HEK293 (cell line): ENCODE data around the gene L3MBTL3.

Source experiments
- CTCF ChIA-PET: fragments of 350-600 bp; formaldehyde crosslinking; extraction: SDS; loops from one replicate; lab custom pipeline; 2021; ENCODE audit warnings: antibody characterized with exemption; lab: Yijun Ruan, JAX
- POLR2A ChIA-PET: fragments of 300-600 bp; formaldehyde crosslinking; extraction: SDS; loops from one replicate; lab custom pipeline; 2020; ENCODE audit warnings: antibody characterized with exemption, inconsistent platforms; lab: Yijun Ruan, JAX
- H3K27ac ChIP-seq: fragments of 200-500 bp; sonication (Bioruptor generic); 2 replicates; pipeline ENCODE4 v1.5.1; 2014; ENCODE audit warnings: low read depth, low read length, control low read depth, inconsistent platforms; ENCODE audit errors: extremely low read depth
- H3K36me3 ChIP-seq, 2 experiments: fragments of 200-500 bp in 1 of 2; sonication (Bioruptor generic) in 1 of 2; 1 replicate in 1 of 2; 2 replicates in 1 of 2; pipeline ENCODE4 v1.5.1; 2014 to 2017; ENCODE audit warnings: inconsistent platforms in 2 of 2, low read length in 2 of 2; ENCODE audit not compliant: control insufficient read depth in 2 of 2, insufficient read depth in 1 of 2
- H3K4me1 ChIP-seq: fragments of 200-500 bp; sonication (Bioruptor generic); 2 replicates; pipeline ENCODE4 v1.5.1; 2014; ENCODE audit warnings: mild to moderate bottlenecking, low read length, inconsistent platforms; ENCODE audit not compliant: control insufficient read depth, insufficient read depth
- H3K4me3 ChIP-seq: 2 replicates; pipeline ENCODE4 v1.5.1; 2011; ENCODE audit warnings: low read depth, mild to moderate bottlenecking, control low read depth, low read length, moderate library complexity
- H3K9me3 ChIP-seq: fragments of 200-500 bp; sonication (Bioruptor generic); 2 replicates; pipeline ENCODE4 v1.5.1; 2014; ENCODE audit warnings: low read depth, low read length, inconsistent platforms; ENCODE audit not compliant: control insufficient read depth, insufficient read depth
- HOXC10 ChIP-seq: sonication (generic); formaldehyde crosslinking; IDR thresholded peaks from 2 replicates; pipeline ENCODE4 v1.8.1; 2023; ENCODE audit warnings: mild to moderate bottlenecking, missing genetic modification reagents
- IKZF3 ChIP-seq: fragments of 450-650 bp; IDR thresholded peaks from 2 replicates; pipeline ENCODE4 v1.5.0; 2018; ENCODE audit warnings: missing biosample characterization, mild to moderate bottlenecking, missing genetic modification characterization, moderate library complexity
- KLF7 ChIP-seq: fragments of 450-650 bp; formaldehyde crosslinking; IDR thresholded peaks from 2 replicates; pipeline ENCODE4 v1.5.1; 2016; ENCODE audit warnings: missing biosample characterization, missing genetic modification characterization, borderline replicate concordance
- MZF1 ChIP-seq: fragments of 450-650 bp; formaldehyde crosslinking; IDR thresholded peaks from 2 replicates; pipeline ENCODE4 v1.5.1; 2017; ENCODE audit warnings: missing biosample characterization, missing genetic modification characterization, borderline replicate concordance
- ZFHX2 ChIP-seq: fragments of 450-650 bp; formaldehyde crosslinking; conservative IDR thresholded peaks from 2 replicates; pipeline ENCODE4 v1.5.1; 2016; ENCODE audit warnings: missing biosample characterization, missing genetic modification characterization
- ZFP37 ChIP-seq: fragments of 450-650 bp; formaldehyde crosslinking; IDR thresholded peaks from 2 replicates; pipeline ENCODE4 v1.5.1; 2016; ENCODE audit warnings: missing biosample characterization, missing genetic modification characterization
- ZNF121 ChIP-seq: fragments of 450-650 bp; formaldehyde crosslinking; IDR thresholded peaks from 2 replicates; pipeline ENCODE4 v1.5.1; 2016; ENCODE audit warnings: missing biosample characterization, missing genetic modification characterization
- ZNF146 ChIP-seq: fragments of 450-650 bp; formaldehyde crosslinking; IDR thresholded peaks from 2 replicates; pipeline ENCODE4 v1.5.1; 2016; ENCODE audit warnings: missing biosample characterization, missing genetic modification characterization
- ZNF175 ChIP-seq: fragments of 450-650 bp; formaldehyde crosslinking; IDR thresholded peaks from 2 replicates; pipeline ENCODE4 v1.5.1; 2016; ENCODE audit warnings: missing biosample characterization, missing genetic modification characterization
- ZNF214 ChIP-seq: fragments of 450-650 bp; formaldehyde crosslinking; IDR thresholded peaks from 2 replicates; pipeline ENCODE4 v1.5.1; 2017; ENCODE audit warnings: missing biosample characterization, mild to moderate bottlenecking, missing genetic modification characterization, borderline replicate concordance
- ZNF404 ChIP-seq: fragments of 450-650 bp; formaldehyde crosslinking; IDR thresholded peaks from 2 replicates; pipeline ENCODE4 v1.5.1; 2017; ENCODE audit warnings: missing biosample characterization, missing genetic modification characterization
- ZNF423 ChIP-seq: fragments of 450-650 bp; formaldehyde crosslinking; IDR thresholded peaks from 2 replicates; pipeline ENCODE4 v1.5.1; 2016; ENCODE audit warnings: missing biosample characterization, missing genetic modification characterization
- ZNF560 ChIP-seq: fragments of 450-650 bp; formaldehyde crosslinking; IDR thresholded peaks from 2 replicates; pipeline ENCODE4 v1.5.1; 2017; ENCODE audit warnings: missing biosample characterization, missing genetic modification characterization, borderline replicate concordance
- ZNF626 ChIP-seq: fragments of 450-650 bp; sonication (Bioruptor Pico); formaldehyde crosslinking; IDR thresholded peaks from 2 replicates; pipeline ENCODE4 v1.5.1; 2018; ENCODE audit warnings: missing biosample characterization, missing genetic modification characterization, inconsistent platforms
- ZNF629 ChIP-seq: fragments of 450-650 bp; formaldehyde crosslinking; IDR thresholded peaks from 2 replicates; pipeline ENCODE4 v1.5.1; 2017; ENCODE audit warnings: missing biosample characterization, missing genetic modification characterization
- ZNF777 ChIP-seq: fragments of 450-650 bp; formaldehyde crosslinking; IDR thresholded peaks from 2 replicates; pipeline ENCODE4 v1.5.1; 2017; ENCODE audit warnings: missing biosample characterization, missing genetic modification characterization, borderline replicate concordance
- ZNF791 ChIP-seq: fragments of 450-650 bp; formaldehyde crosslinking; IDR thresholded peaks from 2 replicates; pipeline ENCODE4 v1.5.1; 2016; ENCODE audit warnings: missing biosample characterization, missing genetic modification characterization
- ZXDB ChIP-seq: fragments of 450-650 bp; formaldehyde crosslinking; IDR thresholded peaks from 2 replicates; pipeline ENCODE4 v1.5.1; 2016; ENCODE audit warnings: missing biosample characterization, missing genetic modification characterization
- TF ChIP-seq, protein P1 (sequence below): fragments of 450-650 bp; formaldehyde crosslinking; IDR thresholded peaks from 2 replicates; pipeline ENCODE4 v1.5.1; 2016; ENCODE audit warnings: missing biosample characterization, missing genetic modification characterization
- TF ChIP-seq, protein P2 (sequence below): fragments of 450-650 bp; formaldehyde crosslinking; IDR thresholded peaks from 2 replicates; pipeline ENCODE4 v1.5.1; 2016; ENCODE audit warnings: missing biosample characterization, missing genetic modification characterization
- TF ChIP-seq, protein P3 (sequence below): fragments of 450-650 bp; formaldehyde crosslinking; IDR thresholded peaks from 2 replicates; pipeline ENCODE4 v1.5.1; 2017; ENCODE audit warnings: missing biosample characterization, mild to moderate bottlenecking, missing genetic modification characterization, moderate library complexity
- TF ChIP-seq, protein P4 (sequence below): fragments of 450-650 bp; formaldehyde crosslinking; IDR thresholded peaks from 2 replicates; pipeline ENCODE4; 2016; ENCODE audit warnings: missing biosample characterization, missing genetic modification characterization
- TF ChIP-seq, protein P5 (sequence below): fragments of 450-650 bp; formaldehyde crosslinking; IDR thresholded peaks from 2 replicates; pipeline ENCODE4 v1.5.1; 2016; ENCODE audit warnings: missing biosample characterization, missing genetic modification characterization
- TF ChIP-seq, protein P6 (sequence below): fragments of 450-650 bp; formaldehyde crosslinking; IDR thresholded peaks from 2 replicates; pipeline ENCODE4 v1.5.1; 2016; ENCODE audit warnings: missing biosample characterization, missing genetic modification characterization, low read depth

The L3MBTL3 gene

DNA sequence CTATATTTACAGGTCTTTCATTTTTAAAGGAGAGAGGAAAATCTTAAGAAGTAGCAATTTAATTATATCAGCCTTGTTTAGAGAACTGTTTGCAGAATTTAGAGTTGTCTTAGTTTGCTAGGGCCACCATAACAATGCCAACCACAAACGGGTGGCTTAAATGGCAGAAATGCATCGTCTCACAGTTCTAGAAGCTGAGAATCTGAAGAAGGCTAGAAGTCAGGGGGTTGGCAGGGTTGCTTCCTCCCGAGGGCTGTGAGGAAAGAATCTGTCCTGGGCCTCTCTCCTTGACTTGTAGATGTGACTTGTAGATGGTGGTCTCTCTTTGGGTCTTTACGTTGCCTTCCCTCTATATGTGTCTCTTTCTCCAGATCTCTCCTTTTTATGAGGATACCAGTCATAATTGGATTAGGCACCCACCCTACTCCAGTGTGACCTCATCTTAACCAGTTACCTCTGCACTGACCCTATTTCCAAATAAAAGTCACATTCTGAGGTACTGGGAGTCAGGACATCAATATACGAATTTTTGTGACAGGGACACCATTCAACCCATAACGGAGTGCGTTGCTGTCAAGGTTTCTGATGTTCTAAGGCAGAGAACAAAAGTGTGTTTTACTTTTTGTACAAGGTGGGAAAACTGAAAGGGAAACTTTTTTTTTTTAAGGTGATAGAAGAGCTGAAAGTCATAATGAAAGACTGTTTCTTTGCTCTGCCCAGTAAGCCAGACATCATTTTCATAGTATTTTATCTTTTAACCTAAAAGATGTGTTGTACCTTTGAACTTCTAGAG lies 119.9 kb downstream of the L3MBTL3 start (continued):
- TF ChIP-seq MZF1 (tag by site-specific recombination) (no peak), ZNF626 (tag by site-specific recombination) (no peak), ZNF214 (tag by site-specific recombination) (no peak), ZXDB (no peak)
- TF ChIP-seq, protein P1, sequence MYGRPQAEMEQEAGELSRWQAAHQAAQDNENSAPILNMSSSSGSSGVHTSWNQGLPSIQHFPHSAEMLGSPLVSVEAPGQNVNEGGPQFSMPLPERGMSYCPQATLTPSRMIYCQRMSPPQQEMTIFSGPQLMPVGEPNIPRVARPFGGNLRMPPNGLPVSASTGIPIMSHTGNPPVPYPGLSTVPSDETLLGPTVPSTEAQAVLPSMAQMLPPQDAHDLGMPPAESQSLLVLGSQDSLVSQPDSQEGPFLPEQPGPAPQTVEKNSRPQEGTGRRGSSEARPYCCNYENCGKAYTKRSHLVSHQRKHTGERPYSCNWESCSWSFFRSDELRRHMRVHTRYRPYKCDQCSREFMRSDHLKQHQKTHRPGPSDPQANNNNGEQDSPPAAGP (tag by site-specific recombination), result no peak

DNA sequence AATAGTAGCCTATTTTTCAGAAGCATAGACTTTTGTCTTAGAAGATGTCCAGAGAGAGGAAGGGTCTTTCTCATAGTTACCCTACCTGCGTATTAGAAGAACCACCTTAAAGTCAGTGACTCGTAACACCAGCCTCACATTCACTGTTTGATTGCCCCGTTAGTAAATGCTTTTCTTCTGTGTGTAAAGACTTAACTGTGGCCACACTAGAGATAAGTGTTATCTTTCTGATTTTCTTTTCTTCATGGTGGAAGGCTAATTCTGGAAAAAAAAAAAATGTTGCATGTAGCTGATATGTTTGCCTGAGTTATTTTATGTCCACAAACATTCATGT lies 120.5 kb downstream of the L3MBTL3 start:
- Histone ChIP-seq H3K9me3 (no peaks in the 10 kb centered on the region), H3K27ac (no peak overlapping the region), H3K4me1 (no peaks in the 10 kb centered on the region), H3K4me3 (no peak overlapping the region), H3K36me3 (peaks cover 0 to 43% of the 10 kb centered on the region in 2 experiments; a peak in 2 of 3 replicates)
- TF ChIP-seq ZFHX2 (tag by site-specific recombination), result no peak
- no peak for TF ChIP-seq ZNF146 (tag by site-specific recombination)
- TF ChIP-seq ZNF121 (tag by site-specific recombination), result no peak
- TF ChIP-seq, protein P2, sequence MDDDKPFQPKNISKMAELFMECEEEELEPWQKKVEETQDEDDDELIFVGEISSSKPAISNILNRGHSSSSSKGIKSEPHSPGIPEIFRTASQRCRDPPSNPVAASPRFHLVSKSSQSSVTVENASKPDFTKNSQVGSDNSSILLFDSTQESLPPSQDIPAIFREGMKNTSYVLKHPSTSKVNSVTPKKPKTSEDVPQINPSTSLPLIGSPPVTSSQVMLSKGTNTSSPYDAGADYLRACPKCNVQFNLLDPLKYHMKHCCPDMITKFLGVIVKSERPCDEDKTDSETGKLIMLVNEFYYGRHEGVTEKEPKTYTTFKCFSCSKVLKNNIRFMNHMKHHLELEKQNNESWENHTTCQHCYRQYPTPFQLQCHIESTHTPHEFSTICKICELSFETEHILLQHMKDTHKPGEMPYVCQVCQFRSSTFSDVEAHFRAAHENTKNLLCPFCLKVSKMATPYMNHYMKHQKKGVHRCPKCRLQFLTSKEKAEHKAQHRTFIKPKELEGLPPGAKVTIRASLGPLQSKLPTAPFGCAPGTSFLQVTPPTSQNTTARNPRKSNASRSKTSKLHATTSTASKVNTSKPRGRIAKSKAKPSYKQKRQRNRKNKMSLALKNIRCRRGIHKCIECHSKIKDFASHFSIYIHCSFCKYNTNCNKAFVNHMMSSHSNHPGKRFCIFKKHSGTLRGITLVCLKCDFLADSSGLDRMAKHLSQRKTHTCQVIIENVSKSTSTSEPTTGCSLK (tag by site-specific recombination), result no peak
- no peak for TF ChIP-seq ZFP37 (tag by site-specific recombination)
- TF ChIP-seq KLF7 (tag by site-specific recombination), result no peak
- TF ChIP-seq, protein P3, sequence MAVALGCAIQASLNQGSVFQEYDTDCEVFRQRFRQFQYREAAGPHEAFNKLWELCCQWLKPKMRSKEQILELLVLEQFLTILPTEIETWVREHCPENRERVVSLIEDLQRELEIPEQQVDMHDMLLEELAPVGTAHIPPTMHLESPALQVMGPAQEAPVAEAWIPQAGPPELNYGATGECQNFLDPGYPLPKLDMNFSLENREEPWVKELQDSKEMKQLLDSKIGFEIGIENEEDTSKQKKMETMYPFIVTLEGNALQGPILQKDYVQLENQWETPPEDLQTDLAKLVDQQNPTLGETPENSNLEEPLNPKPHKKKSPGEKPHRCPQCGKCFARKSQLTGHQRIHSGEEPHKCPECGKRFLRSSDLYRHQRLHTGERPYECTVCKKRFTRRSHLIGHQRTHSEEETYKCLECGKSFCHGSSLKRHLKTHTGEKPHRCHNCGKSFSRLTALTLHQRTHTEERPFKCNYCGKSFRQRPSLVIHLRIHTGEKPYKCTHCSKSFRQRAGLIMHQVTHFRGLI (tag by site-specific recombination), result no peak
- TF ChIP-seq ZNF560, result no peak
- no peak for TF ChIP-seq ZNF777 (tag by site-specific recombination)
- TF ChIP-seq ZNF791 (tag by site-specific recombination), result no peak
- TF ChIP-seq IKZF3, result no peak
- TF ChIP-seq, protein P4, sequence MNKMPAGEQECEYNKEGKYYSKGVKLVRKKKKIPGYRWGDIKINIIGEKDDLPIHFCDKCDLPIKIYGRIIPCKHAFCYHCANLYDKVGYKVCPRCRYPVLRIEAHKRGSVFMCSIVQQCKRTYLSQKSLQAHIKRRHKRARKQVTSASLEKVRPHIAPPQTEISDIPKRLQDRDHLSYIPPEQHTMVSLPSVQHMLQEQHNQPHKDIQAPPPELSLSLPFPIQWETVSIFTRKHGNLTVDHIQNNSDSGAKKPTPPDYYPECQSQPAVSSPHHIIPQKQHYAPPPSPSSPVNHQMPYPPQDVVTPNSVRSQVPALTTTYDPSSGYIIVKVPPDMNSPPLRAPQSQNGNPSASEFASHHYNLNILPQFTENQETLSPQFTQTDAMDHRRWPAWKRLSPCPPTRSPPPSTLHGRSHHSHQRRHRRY (tag by site-specific recombination), result no peak
- TF ChIP-seq, protein P5, sequence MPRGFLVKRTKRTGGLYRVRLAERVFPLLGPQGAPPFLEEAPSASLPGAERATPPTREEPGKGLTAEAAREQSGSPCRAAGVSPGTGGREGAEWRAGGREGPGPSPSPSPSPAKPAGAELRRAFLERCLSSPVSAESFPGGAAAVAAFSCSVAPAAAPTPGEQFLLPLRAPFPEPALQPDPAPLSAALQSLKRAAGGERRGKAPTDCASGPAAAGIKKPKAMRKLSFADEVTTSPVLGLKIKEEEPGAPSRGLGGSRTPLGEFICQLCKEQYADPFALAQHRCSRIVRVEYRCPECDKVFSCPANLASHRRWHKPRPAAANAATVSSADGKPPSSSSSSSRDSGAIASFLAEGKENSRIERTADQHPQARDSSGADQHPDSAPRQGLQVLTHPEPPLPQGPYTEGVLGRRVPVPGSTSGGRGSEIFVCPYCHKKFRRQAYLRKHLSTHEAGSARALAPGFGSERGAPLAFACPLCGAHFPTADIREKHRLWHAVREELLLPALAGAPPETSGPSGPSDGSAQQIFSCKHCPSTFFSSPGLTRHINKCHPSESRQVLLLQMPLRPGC (tag by site-specific recombination), result no peak
- TF ChIP-seq ZNF629 (tag by site-specific recombination), result no peak
- no peak for TF ChIP-seq ZNF423
- TF ChIP-seq, protein P6, sequence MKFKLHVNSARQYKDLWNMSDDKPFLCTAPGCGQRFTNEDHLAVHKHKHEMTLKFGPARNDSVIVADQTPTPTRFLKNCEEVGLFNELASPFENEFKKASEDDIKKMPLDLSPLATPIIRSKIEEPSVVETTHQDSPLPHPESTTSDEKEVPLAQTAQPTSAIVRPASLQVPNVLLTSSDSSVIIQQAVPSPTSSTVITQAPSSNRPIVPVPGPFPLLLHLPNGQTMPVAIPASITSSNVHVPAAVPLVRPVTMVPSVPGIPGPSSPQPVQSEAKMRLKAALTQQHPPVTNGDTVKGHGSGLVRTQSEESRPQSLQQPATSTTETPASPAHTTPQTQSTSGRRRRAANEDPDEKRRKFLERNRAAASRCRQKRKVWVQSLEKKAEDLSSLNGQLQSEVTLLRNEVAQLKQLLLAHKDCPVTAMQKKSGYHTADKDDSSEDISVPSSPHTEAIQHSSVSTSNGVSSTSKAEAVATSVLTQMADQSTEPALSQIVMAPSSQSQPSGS, result no peak
- TF ChIP-seq ZNF404, result no peak
- TF ChIP-seq HOXC10 (CRISPR knock-in tag), result no peak
- no peak for TF ChIP-seq ZNF175 (tag by site-specific recombination)
- ChIA-PET POLR2A (no interaction called here), CTCF (interaction anchor here (1.1 kb wide), 1 partner anchor 28 kb away, joined by 4 read pairs; no protein-coding TSS in a partner anchor)
